Cerebellar nuclear complex (tissue), 1 donor: ENCODE data around the gene TMEM250.
"Not testable (repeated sequence)": the region's sequence is repeated elsewhere in the genome, so short reads cannot be mapped to it uniquely, and the experiment has no call there.

ENCODE experiments used
- DNase-seq, 2 experiments: peaks; one replicate each; lab custom pipeline; 2025; lab: John Stamatoyannopoulos, UW

TMEM250 gene

GRCh38 chr9:136111190-136111589 lies 7.5 kb downstream of the TMEM250 start:
- no peak for DNase-seq

- DNase-seq = no peak
These were observed 8.3 kb downstream of the TMEM250 start for GRCh38 chr9:136110082-136111061.

- no peak for DNase-seq
These were observed 9.2 kb downstream of the TMEM250 start for GRCh38 chr9:136109351-136110081.

- DNase-seq = no peak
These were observed 9.9 kb downstream of the TMEM250 start for GRCh38 chr9:136108648-136109266.

- no peak for DNase-seq
These were observed 10.6 kb downstream of the TMEM250 start for GRCh38 chr9:136107953-136108647.

GRCh38 chr9:136107155-136107952 lies 11.3 kb downstream of the TMEM250 start:
- no peak for DNase-seq

GRCh38 chr9:136105398-136106135 lies 13.1 kb downstream of the TMEM250 start:
- DNase-seq = no peak

GRCh38 chr9:136104916-136105315 lies 13.8 kb downstream of the TMEM250 start:
- no peak for DNase-seq

- DNase-seq = no peak
These were observed 14.2 kb downstream of the TMEM250 start for GRCh38 chr9:136104488-136104800.

- DNase-seq = no peak
These were observed 14.8 kb downstream of the TMEM250 start for GRCh38 chr9:136103651-136104487.

GRCh38 chr9:136101615-136102074 lies 17.0 kb downstream of the TMEM250 start:
- DNase-seq = not testable (repeated sequence)

- no peak for DNase-seq
These were observed 17.7 kb downstream of the TMEM250 start for GRCh38 chr9:136100700-136101614.

GRCh38 chr9:136099542-136099941 lies 19.1 kb downstream of the TMEM250 start:
- no peak for DNase-seq

- no peak for DNase-seq
These were observed 19.8 kb downstream of the TMEM250 start for GRCh38 chr9:136098844-136099243.

- no peak for DNase-seq
These were observed 20.5 kb downstream of the TMEM250 start for GRCh38 chr9:136098210-136098609.

GRCh38 chr9:136096505-136097001 lies 22.1 kb downstream of the TMEM250 start:
- no peak for DNase-seq

- DNase-seq = no peak
These were observed 23.3 kb downstream of the TMEM250 start, which contains the start of gene NACC2 for GRCh38 chr9:136095070-136096058. Gene NACC2 (minus strand): TSS chr9:136095289. CDS start chr9:136050521, 44,768 bp downstream.
